ENCODE measurements around the gene RNPEPL1.
A peak's percentile ranks its signal among the peaks of the same experiment; 100 is the strongest.

- TF ChIP-seq, protein P1, sequence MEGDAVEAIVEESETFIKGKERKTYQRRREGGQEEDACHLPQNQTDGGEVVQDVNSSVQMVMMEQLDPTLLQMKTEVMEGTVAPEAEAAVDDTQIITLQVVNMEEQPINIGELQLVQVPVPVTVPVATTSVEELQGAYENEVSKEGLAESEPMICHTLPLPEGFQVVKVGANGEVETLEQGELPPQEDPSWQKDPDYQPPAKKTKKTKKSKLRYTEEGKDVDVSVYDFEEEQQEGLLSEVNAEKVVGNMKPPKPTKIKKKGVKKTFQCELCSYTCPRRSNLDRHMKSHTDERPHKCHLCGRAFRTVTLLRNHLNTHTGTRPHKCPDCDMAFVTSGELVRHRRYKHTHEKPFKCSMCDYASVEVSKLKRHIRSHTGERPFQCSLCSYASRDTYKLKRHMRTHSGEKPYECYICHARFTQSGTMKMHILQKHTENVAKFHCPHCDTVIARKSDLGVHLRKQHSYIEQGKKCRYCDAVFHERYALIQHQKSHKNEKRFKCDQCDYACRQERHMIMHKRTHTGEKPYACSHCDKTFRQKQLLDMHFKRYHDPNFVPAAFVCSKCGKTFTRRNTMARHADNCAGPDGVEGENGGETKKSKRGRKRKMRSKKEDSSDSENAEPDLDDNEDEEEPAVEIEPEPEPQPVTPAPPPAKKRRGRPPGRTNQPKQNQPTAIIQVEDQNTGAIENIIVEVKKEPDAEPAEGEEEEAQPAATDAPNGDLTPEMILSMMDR (IDR thresholded peaks at IDR 0.05): no peak
- peak; percentile 80 for TF ChIP-seq POLR2A (IDR thresholded peaks at IDR 0.05)
These were observed 8.2 kb upstream of the RNPEPL1 start, which contains the start of gene DUSP28 for GRCh38 chr2:240560084-240560479.

All from breast epithelium (tissue), 3 donors.